Anterior cingulate cortex (tissue), 58 donors: ENCODE results near the gene UNC13A.
"Not testable (repeated sequence)": the region's sequence is repeated elsewhere in the genome, so short reads cannot be mapped to it uniquely, and the experiment has no call there.

Experiments used
- DNase-seq, 58 donors: peaks; one replicate each; lab custom pipeline; 2025; lab: John Stamatoyannopoulos, UW

Gene UNC13A

GRCh38 chr19:17577457-17578097 is 110.6 kb downstream of the UNC13A start:
- DNase-seq = no peak

- DNase-seq = no peak
Observed at GRCh38 chr19:17576758-17577456, 111.2 kb downstream of the UNC13A start.

- DNase-seq = no peak
Observed at GRCh38 chr19:17575871-17576757, 112.0 kb downstream of the UNC13A start.

- no peak for DNase-seq
Observed at GRCh38 chr19:17572638-17573037, 115.5 kb downstream of the UNC13A start.

- no peak for DNase-seq
Observed at GRCh38 chr19:17570791-17571190, 117.4 kb downstream of the UNC13A start.

GRCh38 chr19:17570291-17570690 is 117.9 kb downstream of the UNC13A start:
- DNase-seq = not testable (repeated sequence)

- no peak for DNase-seq
Observed at GRCh38 chr19:17567940-17568339, 120.2 kb downstream of the UNC13A start.

- no peak for DNase-seq
Observed at GRCh38 chr19:17565611-17566010, 122.5 kb downstream of the UNC13A start.

- no peak for DNase-seq
Observed at GRCh38 chr19:17564781-17565180, 123.4 kb downstream of the UNC13A start.

- DNase-seq = no peak
Observed at GRCh38 chr19:17562561-17562960, 125.6 kb downstream of the UNC13A start.

GRCh38 chr19:17562097-17562496 is 126.1 kb downstream of the UNC13A start:
- no peak for DNase-seq

- DNase-seq = peak in 1 of 58 donors; percentile 3
Observed at GRCh38 chr19:17560205-17560595, 128.0 kb downstream of the UNC13A start.

GRCh38 chr19:17557466-17557865 is 130.7 kb downstream of the UNC13A start:
- peak in 1 of 58 donors; percentile 5 for DNase-seq

GRCh38 chr19:17556995-17557394 is 131.2 kb downstream of the UNC13A start:
- DNase-seq = no peak

- DNase-seq = peak in 52 of 58 donors; percentile 14 to 75 (median 50)
Observed at GRCh38 chr19:17555929-17556813, 132.0 kb downstream of the UNC13A start.

GRCh38 chr19:17555480-17555928 is 132.7 kb downstream of the UNC13A start, which contains the start of gene COLGALT1:
COLGALT1 (plus strand) TSS chr19:17555649; CDS start chr19:17555714, 65 bp downstream.
- DNase-seq = peak; percentile 42 to 99 (median 93)

- no peak for DNase-seq
Observed at GRCh38 chr19:17554968-17555479, 133.1 kb downstream of the UNC13A start.

GRCh38 chr19:17553256-17553655 is 134.9 kb downstream of the UNC13A start:
- DNase-seq = peak in 31 of 58 donors; percentile 4 to 65 (median 16)

- DNase-seq = not testable (repeated sequence)
Observed at GRCh38 chr19:17552735-17553134, 135.4 kb downstream of the UNC13A start.
